ENCODE data around the gene SLC36A3.

SLC36A3 gene

GRCh38 chr5:151285683-151286082 is 17.9 kb downstream of the SLC36A3 start:
- no peak overlapping the region for H3K27ac ChIP-seq (ENCODE audit: low read depth in 2 of 2, low read length in 2 of 2)
- no peak overlapping the region for H3K9ac ChIP-seq (ENCODE audit: low read depth in 1 of 2, low read length in 2 of 2)
- no peaks in the 10 kb centered on the region for H3K4me1 ChIP-seq (ENCODE audit: control insufficient read depth in 2 of 2, insufficient read depth in 2 of 2, low read length in 2 of 2)
- no peak overlapping the region for H3K4me3 ChIP-seq (ENCODE audit: low read length in 2 of 2)
- H3K36me3 ChIP-seq (ENCODE audit: control insufficient read depth in 2 of 2, insufficient read depth in 2 of 2, low read length in 2 of 2): no peaks in the 10 kb centered on the region
- no peaks in the 10 kb centered on the region for H3K27me3 ChIP-seq (ENCODE audit: control insufficient read depth in 2 of 2, insufficient read depth in 2 of 2, low read length in 2 of 2)
- H3K9me3 ChIP-seq (ENCODE audit: control insufficient read depth in 2 of 2, low read length in 2 of 2): no peaks in the 10 kb centered on the region

- H3K36me3 ChIP-seq (ENCODE audit: control insufficient read depth in 2 of 2, insufficient read depth in 2 of 2, low read length in 2 of 2): no peaks in the 10 kb centered on the region
- H3K27me3 ChIP-seq (ENCODE audit: control insufficient read depth in 2 of 2, insufficient read depth in 2 of 2, low read length in 2 of 2): no peaks in the 10 kb centered on the region
- H3K9me3 ChIP-seq (ENCODE audit: control insufficient read depth in 2 of 2, low read length in 2 of 2): no peaks in the 10 kb centered on the region
- no peak overlapping the region for H3K9ac ChIP-seq (ENCODE audit: low read depth in 1 of 2, low read length in 2 of 2)
- no peak overlapping the region for H3K4me3 ChIP-seq (ENCODE audit: low read length in 2 of 2)
- no peaks in the 10 kb centered on the region for H3K4me1 ChIP-seq (ENCODE audit: control insufficient read depth in 2 of 2, insufficient read depth in 2 of 2, low read length in 2 of 2)
- H3K27ac ChIP-seq (ENCODE audit: low read depth in 2 of 2, low read length in 2 of 2): no peak overlapping the region
Measured at GRCh38 chr5:151284392-151284967, 19.1 kb downstream of the SLC36A3 start.

GRCh38 chr5:151283120-151283825 is 20.3 kb downstream of the SLC36A3 start:
- no peak overlapping the region for H3K9ac ChIP-seq (ENCODE audit: low read depth in 1 of 2, low read length in 2 of 2)
- H3K4me1 ChIP-seq (ENCODE audit: control insufficient read depth in 2 of 2, insufficient read depth in 2 of 2, low read length in 2 of 2): no peaks in the 10 kb centered on the region
- no peaks in the 10 kb centered on the region for H3K27me3 ChIP-seq (ENCODE audit: control insufficient read depth in 2 of 2, insufficient read depth in 2 of 2, low read length in 2 of 2)
- H3K36me3 ChIP-seq (ENCODE audit: control insufficient read depth in 2 of 2, insufficient read depth in 2 of 2, low read length in 2 of 2): no peaks in the 10 kb centered on the region
- no peaks in the 10 kb centered on the region for H3K9me3 ChIP-seq (ENCODE audit: control insufficient read depth in 2 of 2, low read length in 2 of 2)
- H3K27ac ChIP-seq (ENCODE audit: low read depth in 2 of 2, low read length in 2 of 2): no peak overlapping the region
- no peak overlapping the region for H3K4me3 ChIP-seq (ENCODE audit: low read length in 2 of 2)

- Histone ChIP-seq H3K36me3 (ENCODE audit: control insufficient read depth in 2 of 2, insufficient read depth in 2 of 2, low read length in 2 of 2) (no peaks in the 10 kb centered on the region), H3K9me3 (ENCODE audit: control insufficient read depth in 2 of 2, low read length in 2 of 2) (no peaks in the 10 kb centered on the region), H3K9ac (ENCODE audit: low read depth in 1 of 2, low read length in 2 of 2) (no peak overlapping the region), H3K27me3 (ENCODE audit: control insufficient read depth in 2 of 2, insufficient read depth in 2 of 2, low read length in 2 of 2) (no peaks in the 10 kb centered on the region), H3K27ac (ENCODE audit: low read depth in 2 of 2, low read length in 2 of 2) (no peak overlapping the region), H3K4me3 (ENCODE audit: low read length in 2 of 2) (no peak overlapping the region), H3K4me1 (ENCODE audit: control insufficient read depth in 2 of 2, insufficient read depth in 2 of 2, low read length in 2 of 2) (no peaks in the 10 kb centered on the region)
Measured at GRCh38 chr5:151281001-151281639, 22.4 kb downstream of the SLC36A3 start.

- H3K4me1 ChIP-seq (ENCODE audit: control insufficient read depth in 2 of 2, insufficient read depth in 2 of 2, low read length in 2 of 2): no peaks in the 10 kb centered on the region
- H3K9ac ChIP-seq (ENCODE audit: low read depth in 1 of 2, low read length in 2 of 2): no peak overlapping the region
- no peaks in the 10 kb centered on the region for H3K27me3 ChIP-seq (ENCODE audit: control insufficient read depth in 2 of 2, insufficient read depth in 2 of 2, low read length in 2 of 2)
- no peaks in the 10 kb centered on the region for H3K9me3 ChIP-seq (ENCODE audit: control insufficient read depth in 2 of 2, low read length in 2 of 2)
- no peak overlapping the region for H3K4me3 ChIP-seq (ENCODE audit: low read length in 2 of 2)
- H3K36me3 ChIP-seq (ENCODE audit: control insufficient read depth in 2 of 2, insufficient read depth in 2 of 2, low read length in 2 of 2): no peaks in the 10 kb centered on the region
- H3K27ac ChIP-seq (ENCODE audit: low read depth in 2 of 2, low read length in 2 of 2): no peak overlapping the region
Measured at GRCh38 chr5:151280443-151280842, 23.1 kb downstream of the SLC36A3 start.

GRCh38 chr5:151278845-151279244 is 24.7 kb downstream of the SLC36A3 start:
- H3K4me1 ChIP-seq (ENCODE audit: control insufficient read depth in 2 of 2, insufficient read depth in 2 of 2, low read length in 2 of 2): no peaks in the 10 kb centered on the region
- H3K27me3 ChIP-seq (ENCODE audit: control insufficient read depth in 2 of 2, insufficient read depth in 2 of 2, low read length in 2 of 2): no peaks in the 10 kb centered on the region
- no peak overlapping the region for H3K9ac ChIP-seq (ENCODE audit: low read depth in 1 of 2, low read length in 2 of 2)
- H3K4me3 ChIP-seq (ENCODE audit: low read length in 2 of 2): no peak overlapping the region
- no peaks in the 10 kb centered on the region for H3K9me3 ChIP-seq (ENCODE audit: control insufficient read depth in 2 of 2, low read length in 2 of 2)
- H3K27ac ChIP-seq (ENCODE audit: low read depth in 2 of 2, low read length in 2 of 2): no peak overlapping the region
- H3K36me3 ChIP-seq (ENCODE audit: control insufficient read depth in 2 of 2, insufficient read depth in 2 of 2, low read length in 2 of 2): no peaks in the 10 kb centered on the region

- no peak overlapping the region for H3K27ac ChIP-seq (ENCODE audit: low read depth in 2 of 2, low read length in 2 of 2)
- H3K9ac ChIP-seq (ENCODE audit: low read depth in 1 of 2, low read length in 2 of 2): no peak overlapping the region
- H3K27me3 ChIP-seq (ENCODE audit: control insufficient read depth in 2 of 2, insufficient read depth in 2 of 2, low read length in 2 of 2): no peaks in the 10 kb centered on the region
- H3K9me3 ChIP-seq (ENCODE audit: control insufficient read depth in 2 of 2, low read length in 2 of 2): no peaks in the 10 kb centered on the region
- no peaks in the 10 kb centered on the region for H3K36me3 ChIP-seq (ENCODE audit: control insufficient read depth in 2 of 2, insufficient read depth in 2 of 2, low read length in 2 of 2)
- H3K4me1 ChIP-seq (ENCODE audit: control insufficient read depth in 2 of 2, insufficient read depth in 2 of 2, low read length in 2 of 2): no peaks in the 10 kb centered on the region
- H3K4me3 ChIP-seq (ENCODE audit: low read length in 2 of 2): no peak overlapping the region
Measured at GRCh38 chr5:151275803-151276202, 27.8 kb downstream of the SLC36A3 start.

GRCh38 chr5:151274666-151275065 is 28.9 kb downstream of the SLC36A3 start:
- no peak overlapping the region for H3K27ac ChIP-seq (ENCODE audit: low read depth in 2 of 2, low read length in 2 of 2)
- no peaks in the 10 kb centered on the region for H3K9me3 ChIP-seq (ENCODE audit: control insufficient read depth in 2 of 2, low read length in 2 of 2)
- H3K9ac ChIP-seq (ENCODE audit: low read depth in 1 of 2, low read length in 2 of 2): no peak overlapping the region
- peaks cover 0 to 10% of the 10 kb centered on the region in 2 donors for H3K36me3 ChIP-seq (ENCODE audit: control insufficient read depth in 2 of 2, insufficient read depth in 2 of 2, low read length in 2 of 2)
- H3K27me3 ChIP-seq (ENCODE audit: control insufficient read depth in 2 of 2, insufficient read depth in 2 of 2, low read length in 2 of 2): no peaks in the 10 kb centered on the region
- H3K4me3 ChIP-seq (ENCODE audit: low read length in 2 of 2): no peak overlapping the region
- H3K4me1 ChIP-seq (ENCODE audit: control insufficient read depth in 2 of 2, insufficient read depth in 2 of 2, low read length in 2 of 2): no peaks in the 10 kb centered on the region

- no peaks in the 10 kb centered on the region for H3K9me3 ChIP-seq (ENCODE audit: control insufficient read depth in 2 of 2, low read length in 2 of 2)
- H3K27ac ChIP-seq (ENCODE audit: low read depth in 2 of 2, low read length in 2 of 2): no peak overlapping the region
- no peak overlapping the region for H3K9ac ChIP-seq (ENCODE audit: low read depth in 1 of 2, low read length in 2 of 2)
Measured at GRCh38 chr5:151271336-151271735, 32.2 kb downstream of the SLC36A3 start.

GRCh38 chr5:151270599-151270998 is 33.0 kb downstream of the SLC36A3 start:
- no peak overlapping the region for H3K9ac ChIP-seq (ENCODE audit: low read depth in 1 of 2, low read length in 2 of 2)
- no peaks in the 10 kb centered on the region for H3K9me3 ChIP-seq (ENCODE audit: control insufficient read depth in 2 of 2, low read length in 2 of 2)
- H3K36me3 ChIP-seq (ENCODE audit: control insufficient read depth in 2 of 2, insufficient read depth in 2 of 2, low read length in 2 of 2): peaks cover 20% of the 10 kb centered on the region in 2 donors
- H3K27ac ChIP-seq (ENCODE audit: low read depth in 2 of 2, low read length in 2 of 2): no peak overlapping the region
- H3K27me3 ChIP-seq (ENCODE audit: control insufficient read depth in 2 of 2, insufficient read depth in 2 of 2, low read length in 2 of 2): no peaks in the 10 kb centered on the region
- no peak overlapping the region for H3K4me3 ChIP-seq (ENCODE audit: low read length in 2 of 2)
- no peaks in the 10 kb centered on the region for H3K4me1 ChIP-seq (ENCODE audit: control insufficient read depth in 2 of 2, insufficient read depth in 2 of 2, low read length in 2 of 2)

More at GRCh38 chr5:151271336-151271735, 32.2 kb downstream of the SLC36A3 start:
- Histone ChIP-seq H3K27me3 (ENCODE audit: control insufficient read depth in 2 of 2, insufficient read depth in 2 of 2, low read length in 2 of 2) (no peaks in the 10 kb centered on the region), H3K36me3 (ENCODE audit: control insufficient read depth in 2 of 2, insufficient read depth in 2 of 2, low read length in 2 of 2) (peaks cover 20% of the 10 kb centered on the region in 2 donors), H3K4me1 (ENCODE audit: control insufficient read depth in 2 of 2, insufficient read depth in 2 of 2, low read length in 2 of 2) (no peaks in the 10 kb centered on the region), H3K4me3 (ENCODE audit: low read length in 2 of 2) (no peak overlapping the region)
